ENCODE results near the gene PERM1.

Gene PERM1

GRCh38 chr1:934991-935750 lies 46.7 kb downstream of the PERM1 start:
- H3K4me3 ChIP-seq (ENCODE audit: low read depth, low read length) = no peak overlapping the region
- TF ChIP-seq CTCF (IDR thresholded peaks at IDR 0.05; ENCODE audit: low read depth, low read length, missing control alignments) = no peak
- no peak for DNase-seq (ENCODE audit: low read depth)

GRCh38 chr1:933603-933940 lies 48.3 kb downstream of the PERM1 start:
- TF ChIP-seq CTCF (IDR thresholded peaks at IDR 0.05; ENCODE audit: low read depth, low read length, missing control alignments) = no peak
- H3K4me3 ChIP-seq (ENCODE audit: low read depth, low read length) = no peak overlapping the region
- DNase-seq (ENCODE audit: low read depth) = no peak

- DNase-seq (ENCODE audit: low read depth) = no peak
- H3K4me3 ChIP-seq (ENCODE audit: low read depth, low read length) = no peak overlapping the region
- TF ChIP-seq CTCF (IDR thresholded peaks at IDR 0.05; ENCODE audit: low read depth, low read length, missing control alignments) = no peak
Measured at GRCh38 chr1:932776-933602, 48.9 kb downstream of the PERM1 start.

- no peak for DNase-seq (ENCODE audit: low read depth)
- H3K4me3 ChIP-seq (ENCODE audit: low read depth, low read length) = no peak overlapping the region
- no peak for TF ChIP-seq CTCF (IDR thresholded peaks at IDR 0.05; ENCODE audit: low read depth, low read length, missing control alignments)
Measured at GRCh38 chr1:932173-932510, 49.8 kb downstream of the PERM1 start.

GRCh38 chr1:931380-932172 lies 50.3 kb downstream of the PERM1 start:
- H3K4me3 ChIP-seq (ENCODE audit: low read depth, low read length) = no peak overlapping the region
- TF ChIP-seq CTCF (IDR thresholded peaks at IDR 0.05; ENCODE audit: low read depth, low read length, missing control alignments) = no peak
- DNase-seq (ENCODE audit: low read depth) = no peak

- H3K4me3 ChIP-seq (ENCODE audit: low read depth, low read length) = no peak overlapping the region
- TF ChIP-seq CTCF (IDR thresholded peaks at IDR 0.05; ENCODE audit: low read depth, low read length, missing control alignments) = no peak
- DNase-seq (ENCODE audit: low read depth) = no peak
Measured at GRCh38 chr1:930633-931138, 51.2 kb downstream of the PERM1 start.

All from GM12864 (cell line).